ENCODE results near the gene LSM6.

DNA sequence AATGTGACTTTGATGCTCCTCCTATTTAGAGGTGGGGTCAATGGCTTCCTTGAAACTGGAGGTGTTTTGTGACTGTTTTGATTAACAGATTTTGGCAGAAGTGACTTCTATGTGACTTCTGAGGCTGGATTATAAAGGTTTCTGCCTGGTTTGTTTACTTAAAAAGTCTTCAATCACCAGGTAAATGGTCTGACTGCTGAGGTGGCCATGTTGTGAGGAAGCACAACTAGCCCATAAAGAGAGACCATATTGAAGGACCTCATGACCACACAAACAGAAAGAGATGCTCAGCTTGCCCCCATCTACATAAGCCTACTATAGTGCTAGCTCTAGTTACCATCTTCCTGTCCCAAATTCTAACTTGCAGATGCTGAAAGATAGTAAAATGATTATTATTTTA lies 14.3 kb upstream of the LSM6 start:
- TF ChIP-seq, protein P1, sequence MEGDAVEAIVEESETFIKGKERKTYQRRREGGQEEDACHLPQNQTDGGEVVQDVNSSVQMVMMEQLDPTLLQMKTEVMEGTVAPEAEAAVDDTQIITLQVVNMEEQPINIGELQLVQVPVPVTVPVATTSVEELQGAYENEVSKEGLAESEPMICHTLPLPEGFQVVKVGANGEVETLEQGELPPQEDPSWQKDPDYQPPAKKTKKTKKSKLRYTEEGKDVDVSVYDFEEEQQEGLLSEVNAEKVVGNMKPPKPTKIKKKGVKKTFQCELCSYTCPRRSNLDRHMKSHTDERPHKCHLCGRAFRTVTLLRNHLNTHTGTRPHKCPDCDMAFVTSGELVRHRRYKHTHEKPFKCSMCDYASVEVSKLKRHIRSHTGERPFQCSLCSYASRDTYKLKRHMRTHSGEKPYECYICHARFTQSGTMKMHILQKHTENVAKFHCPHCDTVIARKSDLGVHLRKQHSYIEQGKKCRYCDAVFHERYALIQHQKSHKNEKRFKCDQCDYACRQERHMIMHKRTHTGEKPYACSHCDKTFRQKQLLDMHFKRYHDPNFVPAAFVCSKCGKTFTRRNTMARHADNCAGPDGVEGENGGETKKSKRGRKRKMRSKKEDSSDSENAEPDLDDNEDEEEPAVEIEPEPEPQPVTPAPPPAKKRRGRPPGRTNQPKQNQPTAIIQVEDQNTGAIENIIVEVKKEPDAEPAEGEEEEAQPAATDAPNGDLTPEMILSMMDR (IDR thresholded peaks at IDR 0.05): no peak
- no peak for TF ChIP-seq POLR2A (IDR thresholded peaks at IDR 0.05)
